ENCODE measurements around the gene SPATA13. TPM values are rescaled to one million over a fixed set of nuclear protein-coding genes. Genes with fewer than 3 reads are reported as not detected.

SPATA13 gene
- total RNA-seq, 1 experiment from 2014 or later, result 14.1 TPM

- no peak overlapping the region for H2BK120ac ChIP-seq (ENCODE audit: low read depth, low read length, poor library complexity, severe bottlenecking)
- no peak overlapping the region for H2AFZ ChIP-seq (ENCODE audit: low read length)
- no peaks in the 10 kb centered on the region for H3K4me1 ChIP-seq (ENCODE audit: insufficient read depth, low read length)
- Mint-ChIP-seq H3K4me3 (no peak overlapping the region), H3K27me3 (ENCODE audit: low read depth) (no peaks in the 10 kb centered on the region; the same call in none of the 2 replicates), H3K9me3 (peaks cover 6 to 24% of the 10 kb centered on the region in 2 experiments; a peak in 4 of 5 replicates), H3K36me3 (ENCODE audit: insufficient read depth in 1 of 3, low read depth in 3 of 3) (no peaks in the 10 kb centered on the region; a peak in 1 of 7 replicates), H3K27ac (no peak overlapping the region), H3K4me1 (no peaks in the 10 kb centered on the region)
- no peak overlapping the region for H3K9ac ChIP-seq (ENCODE audit: extremely low read depth, insufficient read length, low read length)
- no peak overlapping the region for H2BK5ac ChIP-seq (ENCODE audit: insufficient read length, low read length)
- H2AK5ac ChIP-seq (ENCODE audit: insufficient read length, low read length), result no peak overlapping the region
- H2BK15ac ChIP-seq (ENCODE audit: low read depth, low read length), result no peak overlapping the region
- H3K9me3 ChIP-seq (ENCODE audit: control insufficient read depth, low read depth, low read length), result no peaks in the 10 kb centered on the region
- H3K56ac ChIP-seq (ENCODE audit: insufficient read length, low read depth, low read length), result no peak overlapping the region
- H3K23me2 ChIP-seq (ENCODE audit: insufficient read length, low read depth, low read length, poor library complexity, severe bottlenecking), result no peaks in the 10 kb centered on the region
- H3K4ac ChIP-seq (ENCODE audit: low read depth, low read length), result no peak overlapping the region
- no peak overlapping the region for H3K27ac ChIP-seq (ENCODE audit: insufficient read length, low read depth, low read length)
- no peak for TF ChIP-seq CTCF (conservative IDR thresholded peaks at IDR 0.05)
- no peaks in the 10 kb centered on the region for H3K27me3 ChIP-seq (ENCODE audit: insufficient read depth, low read length)
- H3T11ph ChIP-seq (ENCODE audit: low read length), result no peak overlapping the region
- DNase-seq, result no peak
- no peak overlapping the region for H4K8ac ChIP-seq (replicated peaks; ENCODE audit: insufficient read length, low read depth, low read length)
- no peaks in the 10 kb centered on the region for H3K79me1 ChIP-seq (ENCODE audit: insufficient read depth, low read depth, low read length, poor library complexity, severe bottlenecking)
- no peak overlapping the region for H3K14ac ChIP-seq (ENCODE audit: insufficient read depth, low read length)
- H3K79me2 ChIP-seq (ENCODE audit: insufficient read depth, low read length), result no peaks in the 10 kb centered on the region
- H2BK20ac ChIP-seq (ENCODE audit: low read depth, low read length, poor library complexity, severe bottlenecking), result no peak overlapping the region
- H3K18ac ChIP-seq (ENCODE audit: insufficient read length, low read depth, low read length), result no peak overlapping the region
- H4K20me1 ChIP-seq (ENCODE audit: control insufficient read depth, insufficient read depth, insufficient read length), result no peaks in the 10 kb centered on the region
- H3K23ac ChIP-seq (ENCODE audit: insufficient read length, low read depth, low read length), result no peak overlapping the region
- H4K5ac ChIP-seq (ENCODE audit: insufficient read length, low read depth, low read length), result no peak overlapping the region
- no peak overlapping the region for H4K91ac ChIP-seq (ENCODE audit: insufficient read length, low read depth, low read length)
- WGBS (ENCODE audit: extremely low coverage, insufficient read length, low lambda C conversion rate), result no CpG with 5 or more reads among the region's 3 CpGs
- no peak overlapping the region for H3K4me2 ChIP-seq (ENCODE audit: insufficient read depth, insufficient read length, low read length)
- H2BK12ac ChIP-seq (ENCODE audit: insufficient read length, low read depth, low read length), result no peak overlapping the region
Measured at GRCh38 chr13:24341439-24341838, 180.9 kb downstream of the SPATA13 start.

Measured in H9 (cell line).